ENCODE results near the gene MRPL28.

The MRPL28 gene

GRCh38 chr16:361341-361871, 8.9 kb downstream of the MRPL28 start:
- peaks cover 3% of the 10 kb centered on the region for H3K27me3 Mint-ChIP-seq
- ATAC-seq, result no peak
- peaks cover 3% of the 10 kb centered on the region for H3K4me1 Mint-ChIP-seq
- DNase-seq, result no peak
- no peak overlapping the region for H3K4me3 Mint-ChIP-seq
- H3K27ac Mint-ChIP-seq, result no peak overlapping the region
- H3K9me3 Mint-ChIP-seq, result no peaks in the 10 kb centered on the region
- no peaks in the 10 kb centered on the region for H3K36me3 Mint-ChIP-seq (ENCODE audit: low read depth)

GRCh38 chr16:360698-361336, 9.5 kb downstream of the MRPL28 start:
- no peaks in the 10 kb centered on the region for H3K36me3 Mint-ChIP-seq (ENCODE audit: low read depth)
- H3K27ac Mint-ChIP-seq, result no peak overlapping the region
- peaks cover 3% of the 10 kb centered on the region for H3K27me3 Mint-ChIP-seq
- ATAC-seq (no peak), DNase-seq (no peak)
- no peaks in the 10 kb centered on the region for H3K9me3 Mint-ChIP-seq
- H3K4me1 Mint-ChIP-seq, result peaks cover 3% of the 10 kb centered on the region
- no peak overlapping the region for H3K4me3 Mint-ChIP-seq

GRCh38 chr16:359871-360697, 10.3 kb downstream of the MRPL28 start:
- no peak for DNase-seq
- peaks cover 3% of the 10 kb centered on the region for H3K27me3 Mint-ChIP-seq
- H3K27ac Mint-ChIP-seq, result no peak overlapping the region
- H3K4me1 Mint-ChIP-seq, result peaks cover 10% of the 10 kb centered on the region
- no peak overlapping the region for H3K4me3 Mint-ChIP-seq
- H3K36me3 Mint-ChIP-seq (ENCODE audit: low read depth), result no peaks in the 10 kb centered on the region
- H3K9me3 Mint-ChIP-seq, result no peaks in the 10 kb centered on the region
- no peak for ATAC-seq

GRCh38 chr16:359067-359763, 11.1 kb downstream of the MRPL28 start:
- Mint-ChIP-seq H3K36me3 (ENCODE audit: low read depth) (no peaks in the 10 kb centered on the region), H3K9me3 (no peaks in the 10 kb centered on the region), H3K4me3 (no peak overlapping the region), H3K4me1 (peaks cover 15% of the 10 kb centered on the region), H3K27ac (no peak overlapping the region), H3K27me3 (peaks cover 3% of the 10 kb centered on the region)
- no peak for DNase-seq
- no peak for ATAC-seq

- H3K36me3 Mint-ChIP-seq (ENCODE audit: low read depth), result no peaks in the 10 kb centered on the region
- no peak overlapping the region for H3K27ac Mint-ChIP-seq
- H3K4me3 Mint-ChIP-seq, result no peak overlapping the region
- no peak for DNase-seq
- no peaks in the 10 kb centered on the region for H3K9me3 Mint-ChIP-seq
- no peaks in the 10 kb centered on the region for H3K27me3 Mint-ChIP-seq
- peaks cover 18% of the 10 kb centered on the region for H3K4me1 Mint-ChIP-seq
- no peak for ATAC-seq
Observed at GRCh38 chr16:356741-357140, 13.6 kb downstream of the MRPL28 start.

GRCh38 chr16:354971-355461, 15.3 kb downstream of the MRPL28 start:
- H3K4me3 Mint-ChIP-seq, result no peak overlapping the region
- H3K27ac Mint-ChIP-seq, result no peak overlapping the region
- no peaks in the 10 kb centered on the region for H3K27me3 Mint-ChIP-seq
- ATAC-seq (no peak), DNase-seq (no peak)
- H3K36me3 Mint-ChIP-seq (ENCODE audit: low read depth), result peaks cover 4% of the 10 kb centered on the region
- H3K4me1 Mint-ChIP-seq, result peaks cover 29% of the 10 kb centered on the region
- H3K9me3 Mint-ChIP-seq, result no peaks in the 10 kb centered on the region

- ATAC-seq, result no peak
- H3K27me3 Mint-ChIP-seq, result no peaks in the 10 kb centered on the region
- H3K9me3 Mint-ChIP-seq, result no peaks in the 10 kb centered on the region
- H3K36me3 Mint-ChIP-seq (ENCODE audit: low read depth), result peaks cover 4% of the 10 kb centered on the region
- H3K4me3 Mint-ChIP-seq, result peak overlapping the region; percentile 36
- H3K4me1 Mint-ChIP-seq, result peaks cover 36% of the 10 kb centered on the region
- no peak overlapping the region for H3K27ac Mint-ChIP-seq
- DNase-seq, result no peak
Observed at GRCh38 chr16:354291-354881, 16.0 kb downstream of the MRPL28 start.

GRCh38 chr16:353404-354290, 16.7 kb downstream of the MRPL28 start:
- Mint-ChIP-seq H3K36me3 (ENCODE audit: low read depth) (peaks cover 4% of the 10 kb centered on the region), H3K4me1 (peaks cover 42% of the 10 kb centered on the region), H3K4me3 (peak overlapping the region; percentile 36), H3K9me3 (no peaks in the 10 kb centered on the region), H3K27me3 (no peaks in the 10 kb centered on the region), H3K27ac (no peak overlapping the region)
- no peak for ATAC-seq
- no peak for DNase-seq

GRCh38 chr16:352547-353403, 17.6 kb downstream of the MRPL28 start, which contains the start of gene AXIN1:
TSS of gene AXIN1 (minus strand) at chr16:352723. CDS start at chr16:347025, 5,698 bp downstream.
- no peaks in the 10 kb centered on the region for H3K27me3 Mint-ChIP-seq
- DNase-seq, result peak; percentile 100
- ATAC-seq, result peak; percentile 63
- no peaks in the 10 kb centered on the region for H3K9me3 Mint-ChIP-seq
- peaks cover 4% of the 10 kb centered on the region for H3K36me3 Mint-ChIP-seq (ENCODE audit: low read depth)
- peak within 1 kb of the TSS; percentile 74 for H3K27ac Mint-ChIP-seq
- H3K4me3 Mint-ChIP-seq, result peak within 1 kb of the TSS; percentile 81
- peaks cover 51% of the 10 kb centered on the region for H3K4me1 Mint-ChIP-seq

GRCh38 chr16:351804-352520, 18.4 kb downstream of the MRPL28 start:
- no peaks in the 10 kb centered on the region for H3K27me3 Mint-ChIP-seq
- DNase-seq (no peak), ATAC-seq (peak; percentile 15)
- no peaks in the 10 kb centered on the region for H3K9me3 Mint-ChIP-seq
- peaks cover 6% of the 10 kb centered on the region for H3K36me3 Mint-ChIP-seq (ENCODE audit: low read depth)
- H3K4me1 Mint-ChIP-seq, result peaks cover 59% of the 10 kb centered on the region
- peak overlapping the region; percentile 81 for H3K4me3 Mint-ChIP-seq
- peak overlapping the region; percentile 74 for H3K27ac Mint-ChIP-seq

GRCh38 chr16:350203-350602, 20.1 kb downstream of the MRPL28 start:
- peak overlapping the region; percentile 81 for H3K4me3 Mint-ChIP-seq

GRCh38 chr16:349211-349610, 21.1 kb downstream of the MRPL28 start:
- Mint-ChIP-seq H3K9me3 (no peaks in the 10 kb centered on the region), H3K4me1 (peaks cover 70% of the 10 kb centered on the region), H3K27ac (peak overlapping the region; percentile 69), H3K4me3 (peak overlapping the region; percentile 81), H3K36me3 (ENCODE audit: low read depth) (peaks cover 21% of the 10 kb centered on the region), H3K27me3 (no peaks in the 10 kb centered on the region)
- ATAC-seq (peak; percentile 60), DNase-seq (peak; percentile 36)

More at GRCh38 chr16:350203-350602, 20.1 kb downstream of the MRPL28 start:
- H3K27ac Mint-ChIP-seq, result no peak overlapping the region
- ATAC-seq (no peak), DNase-seq (no peak)
- no peaks in the 10 kb centered on the region for H3K27me3 Mint-ChIP-seq
- peaks cover 19% of the 10 kb centered on the region for H3K36me3 Mint-ChIP-seq (ENCODE audit: low read depth)
- peaks cover 69% of the 10 kb centered on the region for H3K4me1 Mint-ChIP-seq
- H3K9me3 Mint-ChIP-seq, result no peaks in the 10 kb centered on the region

Data from activated naive CD8-positive, alpha-beta T cell treated with anti-CD3 and anti-CD28 coated beads, Interleukin-2, amount 50 U/mL, for 24 hours (primary cell).